Esophagus mucosa (tissue), 1 donor: Measurements from ENCODE around the gene MIOS. TPM values are rescaled to one million over a fixed set of nuclear protein-coding genes. Genes with fewer than 3 reads are reported as not detected.
A peak's percentile ranks its signal among the peaks of the same experiment; 100 is the strongest.
"Not testable (repeated sequence)": the region's sequence is repeated elsewhere in the genome, so short reads cannot be mapped to it uniquely, and the experiment has no call there.

ENCODE experiments used
- ATAC-seq: fragments of 200-7000 bp; cut with Tn5 transposase; one replicate; pipeline ENCODE4 v1.9.1; 2020
- total RNA-seq: library from RNA; stranded (reverse); gene quantifications from one replicate; pipeline ENCODE4 v1.2.4, GENCODE V29; 2023
- donor health status: DM: yes; HTN: yes; CAD: no.

Gene MIOS
- total RNA-seq, 1 donor from 2014 or later = 36.2 TPM

GRCh38 chr7:7554649-7555575 is 11.8 kb upstream of the MIOS start:
- no peak for ATAC-seq

GRCh38 chr7:7556852-7557251 is 9.8 kb upstream of the MIOS start:
- ATAC-seq = no peak

GRCh38 chr7:7557252-7557651 is 9.4 kb upstream of the MIOS start:
- no peak for ATAC-seq

GRCh38 chr7:7561591-7561990 is 5.1 kb upstream of the MIOS start:
- ATAC-seq = not testable (repeated sequence)

GRCh38 chr7:7562736-7563135 is 3.9 kb upstream of the MIOS start:
- no peak for ATAC-seq

- no peak for ATAC-seq
These were observed 3.4 kb upstream of the MIOS start for GRCh38 chr7:7563269-7563668.

- ATAC-seq = no peak
These were observed 2.9 kb upstream of the MIOS start for GRCh38 chr7:7563813-7564212.

GRCh38 chr7:7564323-7564780 is 2.3 kb upstream of the MIOS start:
- peak; percentile 60 for ATAC-seq

GRCh38 chr7:7565018-7565680 is 1.5 kb upstream of the MIOS start:
- ATAC-seq = no peak

GRCh38 chr7:7565746-7566650 is 686 bp upstream of the MIOS start:
- ATAC-seq = peak; percentile 76

- peak; percentile 24 for ATAC-seq
These were observed 1.3 kb downstream of the MIOS start for GRCh38 chr7:7567898-7568531.

- no peak for ATAC-seq
These were observed 1.9 kb downstream of the MIOS start for GRCh38 chr7:7568553-7568952.

- no peak for ATAC-seq
These were observed 2.4 kb downstream of the MIOS start for GRCh38 chr7:7569081-7569527.

- ATAC-seq = peak; percentile 12
These were observed 2.9 kb downstream of the MIOS start for GRCh38 chr7:7569615-7570014.

- no peak for ATAC-seq
These were observed 3.9 kb downstream of the MIOS start for GRCh38 chr7:7570584-7570983.

- no peak for ATAC-seq
These were observed 7.0 kb downstream of the MIOS start for GRCh38 chr7:7573701-7574100.

GRCh38 chr7:7576344-7576743 is 9.7 kb downstream of the MIOS start:
- ATAC-seq = no peak

GRCh38 chr7:7577888-7578287 is 11.2 kb downstream of the MIOS start:
- no peak for ATAC-seq

GRCh38 chr7:7579638-7580037 is 13.0 kb downstream of the MIOS start:
- ATAC-seq = no peak

GRCh38 chr7:7581531-7582179 is 15.0 kb downstream of the MIOS start:
- no peak for ATAC-seq

- no peak for ATAC-seq
These were observed 15.9 kb downstream of the MIOS start for GRCh38 chr7:7582596-7582995.

GRCh38 chr7:7583731-7584130 is 17.0 kb downstream of the MIOS start:
- ATAC-seq = no peak
